Measurements from ENCODE around the gene CNTNAP2.

Gene CNTNAP2

GRCh38 chr7:147859486-147859885 lies 1742.9 kb downstream of the CNTNAP2 start:
- DNase-seq (ENCODE audit: low read depth) = no peak

DNA sequence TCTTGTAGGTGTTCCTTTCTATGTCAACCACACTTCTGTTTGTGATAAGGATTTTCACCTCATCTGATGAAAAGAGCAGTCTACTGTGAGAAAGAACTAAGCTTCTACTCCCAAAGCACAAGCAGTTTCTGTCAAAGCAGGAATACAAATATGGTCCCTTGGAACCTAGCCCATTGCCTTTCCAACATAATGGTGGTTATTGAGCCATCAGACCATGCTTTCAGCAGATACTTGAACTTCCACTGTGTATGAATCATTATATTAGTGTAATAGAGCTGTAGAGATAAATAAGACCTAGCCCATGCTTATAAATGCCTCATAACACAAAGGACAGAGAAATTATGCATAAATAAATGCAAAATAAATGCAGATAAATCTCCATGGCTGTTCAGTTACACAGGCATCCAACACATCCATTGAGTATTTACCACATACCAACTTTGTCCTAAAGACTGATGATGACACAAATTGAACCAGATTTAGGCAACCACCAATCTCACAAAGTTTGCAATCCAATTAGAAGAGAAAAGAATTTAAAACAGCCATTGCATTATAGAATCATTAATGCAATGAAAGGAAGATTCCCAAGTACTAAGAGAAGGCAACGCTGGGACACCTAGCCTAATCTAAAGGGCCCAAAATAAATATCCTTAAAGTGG lies 1744.6 kb downstream of the CNTNAP2 start:
- DNase-seq (ENCODE audit: low read depth) = no peak

DNA sequence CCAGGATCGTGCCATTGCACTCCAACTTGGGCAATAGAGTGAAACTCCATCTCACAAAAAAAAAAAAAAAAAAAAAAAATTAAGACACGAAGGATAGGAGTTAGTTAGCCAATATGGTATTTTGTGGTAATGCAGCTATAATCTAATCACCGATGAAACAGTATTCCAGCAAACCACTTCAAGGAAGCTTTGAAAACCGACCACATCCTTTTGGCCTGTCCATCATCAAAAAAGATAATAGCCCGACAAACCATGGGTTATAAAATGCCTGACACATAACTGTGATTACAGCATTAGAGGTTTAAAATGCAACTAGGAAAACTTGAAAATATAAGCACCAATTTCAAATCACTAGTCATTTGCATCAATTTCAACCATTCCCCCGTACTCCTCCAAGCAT lies 1745.3 kb downstream of the CNTNAP2 start:
- DNase-seq (ENCODE audit: low read depth) = no peak

DNA sequence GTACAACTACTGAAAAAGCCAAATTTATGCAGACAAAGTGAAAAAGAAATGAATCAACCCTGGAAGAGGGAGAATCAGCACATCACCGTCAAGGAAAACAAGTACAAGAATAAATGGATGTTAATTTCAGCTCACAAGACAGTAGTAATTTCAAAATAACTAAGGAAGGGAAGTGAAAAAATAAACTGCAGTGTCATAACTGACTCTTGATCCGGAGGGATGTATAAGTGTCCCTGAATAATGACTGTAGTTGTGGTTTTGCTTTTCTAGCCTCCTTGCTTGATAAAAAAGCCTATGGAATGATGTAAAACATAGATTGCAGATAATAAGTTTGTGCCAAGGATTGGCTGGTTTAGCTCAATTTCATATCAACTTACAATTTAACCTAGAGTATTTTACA lies 1752.9 kb downstream of the CNTNAP2 start:
- no peak for DNase-seq (ENCODE audit: low read depth)

GRCh38 chr7:147878912-147879661 lies 1762.5 kb downstream of the CNTNAP2 start:
- DNase-seq (ENCODE audit: low read depth) = no peak

DNA sequence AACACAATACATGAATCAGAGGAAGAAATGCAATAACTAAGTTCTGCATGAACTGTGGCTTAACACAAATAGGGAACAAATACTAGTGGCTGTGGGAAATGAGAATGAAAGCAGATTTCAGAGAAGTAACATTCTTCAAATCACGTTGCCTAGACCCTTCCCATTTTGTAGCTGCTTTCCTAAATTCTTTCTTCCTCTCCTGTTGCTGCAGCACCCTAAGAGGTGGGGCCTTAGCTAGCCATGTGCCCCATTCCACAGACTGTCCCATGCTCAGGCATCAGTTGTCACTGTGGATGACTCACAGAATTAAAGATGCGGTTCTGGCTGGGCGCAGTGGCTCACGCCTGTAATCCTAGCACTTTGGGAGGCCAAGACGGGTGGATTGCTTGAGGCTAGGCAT lies 1769.3 kb downstream of the CNTNAP2 start:
- DNase-seq (ENCODE audit: low read depth) = no peak

DNA sequence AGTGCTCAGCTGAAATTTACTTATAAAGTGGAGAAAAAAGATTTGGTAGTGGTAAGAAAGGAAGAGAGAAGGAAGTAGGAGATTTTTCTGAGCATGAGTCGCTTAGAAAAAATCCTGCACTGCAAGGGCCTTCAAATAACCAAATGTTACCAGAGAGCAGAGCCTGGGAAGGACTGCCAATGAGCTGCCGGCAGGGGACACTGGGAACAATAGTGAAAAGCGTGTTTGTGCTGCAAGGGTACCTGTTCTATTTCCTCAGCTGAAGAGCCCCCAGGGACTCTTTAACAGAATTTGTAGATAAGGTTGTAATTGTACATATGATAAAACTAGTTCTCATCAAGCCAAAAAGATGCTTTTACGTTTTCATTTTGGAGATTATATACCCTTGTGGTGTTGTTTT lies 1777.7 kb downstream of the CNTNAP2 start:
- DNase-seq (ENCODE audit: low read depth) = no peak

GRCh38 chr7:147896121-147896520 lies 1779.5 kb downstream of the CNTNAP2 start:
- no peak for DNase-seq (ENCODE audit: low read depth)

- DNase-seq (ENCODE audit: low read depth) = no peak
Observed at GRCh38 chr7:147903536-147904218, 1787.1 kb downstream of the CNTNAP2 start.

- no peak for DNase-seq (ENCODE audit: low read depth)
Observed at GRCh38 chr7:147904219-147904576, 1787.6 kb downstream of the CNTNAP2 start.

DNA sequence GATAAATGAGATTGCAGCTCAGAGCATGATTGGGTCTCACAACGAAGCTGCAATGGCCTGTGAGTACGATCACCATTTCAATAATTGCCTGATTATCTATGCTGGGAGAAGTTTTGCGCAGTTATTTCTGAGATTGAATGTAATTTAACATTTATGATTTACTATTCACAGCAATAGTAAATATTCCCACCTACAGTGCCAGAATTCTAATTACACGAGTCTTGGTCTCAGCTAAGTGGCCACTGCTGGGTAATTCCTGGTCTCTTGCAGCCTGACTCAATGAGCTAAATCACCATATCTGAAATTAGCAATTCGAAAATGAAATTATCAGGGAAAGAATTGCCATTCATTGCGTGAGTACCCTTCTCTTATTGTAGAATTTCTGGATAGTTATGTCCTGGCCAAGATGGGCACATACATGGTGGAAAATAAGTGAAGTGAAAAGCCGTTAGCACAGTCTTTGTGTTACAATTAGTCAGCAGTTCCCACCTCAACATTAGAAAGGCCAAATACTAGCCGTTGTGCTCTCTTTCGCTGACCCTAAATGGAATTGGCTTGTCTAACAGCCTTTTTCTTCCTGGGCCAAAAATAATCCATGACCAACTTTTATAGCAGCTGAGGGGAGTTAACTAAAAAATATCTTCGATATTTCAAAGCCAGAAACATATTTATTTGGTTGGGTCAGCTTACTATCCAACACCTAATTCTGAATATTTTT lies 1793.0 kb downstream of the CNTNAP2 start:
- DNase-seq (ENCODE audit: low read depth) = no peak

DNA sequence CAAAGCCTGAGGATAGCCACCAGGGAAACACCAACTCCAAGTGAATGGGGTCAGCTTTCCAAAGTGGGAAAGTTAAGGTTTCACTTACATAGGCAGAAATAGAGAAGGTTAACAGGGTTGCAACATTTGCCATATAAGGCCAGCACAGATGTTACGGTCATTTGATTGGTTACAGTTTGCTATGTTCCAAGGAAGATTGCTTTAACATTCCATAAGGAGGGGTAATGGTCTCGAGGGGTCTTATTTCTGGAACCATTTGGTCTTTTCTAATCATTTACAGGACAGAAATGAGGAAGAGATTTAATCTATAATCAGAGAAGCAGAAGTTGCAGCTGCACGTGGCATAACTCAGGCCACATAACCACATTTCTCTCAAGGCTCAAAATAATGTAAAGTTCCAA lies 1794.6 kb downstream of the CNTNAP2 start:
- DNase-seq (ENCODE audit: low read depth) = no peak

GRCh38 chr7:147912291-147912690 lies 1795.7 kb downstream of the CNTNAP2 start:
- no peak for DNase-seq (ENCODE audit: low read depth)

GRCh38 chr7:147912946-147913638 lies 1796.5 kb downstream of the CNTNAP2 start:
- no peak for DNase-seq (ENCODE audit: low read depth)

- no peak for DNase-seq (ENCODE audit: low read depth)
Observed at GRCh38 chr7:147915781-147916180, 1799.2 kb downstream of the CNTNAP2 start.

DNA sequence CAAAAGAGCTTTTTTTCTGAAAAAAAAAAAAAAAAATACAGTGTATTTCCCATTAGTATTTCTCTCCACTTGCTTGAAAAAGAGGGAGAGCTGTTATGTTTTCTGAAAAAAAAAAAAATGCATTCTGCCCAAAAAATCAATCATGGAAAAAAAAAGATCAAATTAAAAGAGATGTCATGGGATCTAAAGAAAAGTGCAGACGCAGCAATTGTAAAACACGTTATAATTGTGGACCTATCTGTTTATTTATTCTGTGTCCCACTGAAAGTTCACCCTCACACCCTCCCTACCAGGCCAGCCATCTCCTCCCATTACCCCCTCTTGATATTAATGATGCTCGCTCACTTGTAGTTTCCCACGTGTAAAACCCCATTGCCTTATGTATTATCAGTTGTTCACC lies 1800.0 kb downstream of the CNTNAP2 start:
- DNase-seq (ENCODE audit: low read depth) = no peak

DNA sequence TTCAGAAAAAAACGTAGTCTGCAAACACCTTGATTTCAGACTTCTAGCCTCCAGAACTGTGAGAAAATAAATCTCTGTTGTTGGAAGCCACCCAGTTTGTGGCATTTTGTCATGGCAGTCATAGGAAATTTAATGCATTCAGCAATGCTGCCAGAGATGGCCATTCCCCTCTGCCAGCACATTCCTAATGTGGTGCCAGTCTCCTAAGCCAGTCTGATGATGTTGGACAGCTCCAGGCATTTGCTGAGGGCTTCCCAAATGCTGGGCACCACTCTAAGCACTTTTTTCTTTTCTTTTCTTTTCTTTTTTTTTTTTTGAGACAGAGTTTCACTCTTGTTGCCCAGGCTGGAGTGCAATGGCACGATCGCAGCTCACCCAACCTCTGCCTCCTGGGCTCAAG lies 1807.2 kb downstream of the CNTNAP2 start:
- DNase-seq (ENCODE audit: low read depth) = no peak

GRCh38 chr7:147937428-147937827 lies 1820.8 kb downstream of the CNTNAP2 start:
- DNase-seq (ENCODE audit: low read depth) = no peak

GRCh38 chr7:147941381-147941780 lies 1824.8 kb downstream of the CNTNAP2 start:
- no peak for DNase-seq (ENCODE audit: low read depth)

DNA sequence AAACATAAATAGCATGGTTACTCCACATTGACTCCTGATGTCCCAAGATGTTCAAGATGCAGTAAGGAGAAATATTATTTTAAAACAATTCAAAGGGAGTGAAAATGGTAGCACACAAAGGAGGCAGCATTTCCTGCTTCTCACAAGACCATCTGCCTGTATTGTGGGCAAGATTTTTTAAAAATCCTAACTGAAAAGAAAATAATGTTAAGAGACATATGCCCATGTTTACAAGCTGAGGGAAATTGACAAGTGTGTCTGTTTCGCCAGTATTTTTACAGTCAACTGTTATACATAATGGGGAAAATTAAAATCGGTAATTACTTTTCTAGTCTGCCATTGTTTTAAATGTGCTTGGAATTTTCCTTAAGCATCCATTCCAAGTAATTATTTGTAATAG lies 1827.7 kb downstream of the CNTNAP2 start:
- no peak for DNase-seq (ENCODE audit: low read depth)

GRCh38 chr7:147952918-147953317 lies 1836.3 kb downstream of the CNTNAP2 start:
- no peak for DNase-seq (ENCODE audit: low read depth)

DNA sequence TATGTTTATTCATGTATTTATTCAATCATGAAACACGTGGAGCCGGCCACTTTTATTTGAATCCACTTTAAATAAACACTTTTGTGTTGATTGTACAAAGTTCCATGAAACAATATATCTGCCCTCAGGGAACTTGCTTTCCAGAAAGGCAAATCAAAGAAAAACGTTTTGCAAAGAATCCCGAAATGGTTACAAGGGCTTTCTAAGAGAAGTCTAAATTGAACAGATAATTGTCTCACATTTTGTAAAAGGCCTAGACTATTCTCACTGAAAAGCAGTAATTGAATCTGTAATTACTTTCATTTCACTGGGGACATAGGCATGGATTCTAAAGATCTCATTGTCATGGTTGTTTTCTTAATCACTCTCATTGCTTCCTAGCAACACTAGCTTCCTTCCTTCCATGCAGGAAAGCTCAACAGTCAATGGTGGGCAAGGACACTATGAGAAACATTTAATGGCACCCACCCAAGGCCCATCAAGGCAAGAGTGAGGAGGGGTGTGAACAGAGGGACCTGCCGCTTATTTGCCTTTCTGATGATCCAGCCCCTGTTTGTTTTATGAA lies 1851.5 kb downstream of the CNTNAP2 start:
- no peak for DNase-seq (ENCODE audit: low read depth)
